Measurements from ENCODE around the gene ALKBH3. TPM values are rescaled to one million over a fixed set of nuclear protein-coding genes. Genes with fewer than 3 reads are reported as not detected.

The ALKBH3 gene
- total RNA-seq (2014; rRNA removed; shearing (Covaris generic)) (10.3 and 10.8 TPM in 2 replicates), polyA plus RNA-seq (2016; fragmentation: Nextera tagmentation; extraction: Ambion mirVana) (7.9 and 10.7 TPM in 2 replicates)
- long read RNA-seq, transcript ALKBH3-201 (10 exons, 1,474 nt): major isoform, 7 of 20 reads
- long read RNA-seq, partial matches to known transcripts: 0 of 20 reads
- long read RNA-seq, other reads (novel, unspliced or antisense): 13 of 20 reads

DNA sequence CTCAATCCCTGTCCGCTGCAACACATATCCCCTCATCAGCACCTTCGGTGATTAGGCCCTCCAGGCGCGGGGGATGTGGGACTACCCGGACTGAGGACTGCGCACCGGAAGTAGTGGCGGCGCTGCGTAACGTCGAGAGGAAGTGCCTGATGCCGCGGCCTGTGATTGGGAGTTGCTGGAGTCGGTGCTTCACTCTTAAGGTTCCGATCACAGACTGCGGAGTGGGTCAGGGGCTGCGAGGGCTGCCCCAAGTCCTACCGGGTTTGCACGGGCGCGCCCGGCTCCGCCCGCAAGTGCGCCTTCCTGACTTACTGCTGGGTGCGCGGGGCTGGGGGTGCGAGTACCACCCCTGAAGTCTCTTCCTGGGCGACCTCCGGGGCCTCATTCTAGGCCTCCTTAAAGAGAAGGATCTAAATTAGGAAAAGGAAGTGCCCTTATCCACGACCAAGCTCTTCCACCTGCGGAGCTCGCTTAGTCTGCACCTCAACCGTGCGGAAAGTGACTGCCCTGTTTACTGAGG, at the start of gene ALKBH3:
Gene ALKBH3, plus strand, starts transcription at position 192 of the 520 bp plus-strand sequence. CDS start 1,822 bp downstream, outside the sequence.
- Histone ChIP-seq H2AFZ (peak within 1 kb of the TSS; percentile 100), H3K36me3 (ENCODE audit: insufficient read depth) (no peaks in the 10 kb centered on the region), H3K4me2 (peak within 1 kb of the TSS; percentile 79), H3K4me3 (peak within 1 kb of the TSS; percentile 75), H3K79me2 (replicated peaks; ENCODE audit: insufficient read depth) (peaks cover 4% of the 10 kb centered on the region; the same call in 1 of the 2 replicates), H3F3A (replicated peaks; ENCODE audit: low read depth) (no peaks in the 10 kb centered on the region), H3K27me3 (ENCODE audit: insufficient read depth) (peaks cover 22% of the 10 kb centered on the region), H3K4me1 (ENCODE audit: insufficient read depth) (0 out of 2 replicates have a peak, but pooled peaks cover 5% of the 10 kb centered on the region), H3K9me2 (ENCODE audit: insufficient read depth) (peaks cover 14% of the 10 kb centered on the region), H3K27ac (ENCODE audit: low read depth) (no peak within 1 kb of the TSS), H4K20me1 (replicated peaks; ENCODE audit: insufficient read depth) (no peaks in the 10 kb centered on the region)
- peak; percentile 97 for DNase-seq (ENCODE audit: low spot score)
- peaks cover 13% of the 10 kb centered on the region for H3K27me3 Mint-ChIP-seq (ENCODE audit: insufficient read depth, low read depth, poor library complexity)
- peaks cover 10% of the 10 kb centered on the region for H3K4me1 Mint-ChIP-seq
- H3K4me3 Mint-ChIP-seq: peak within 1 kb of the TSS; percentile 84
- no peak for TF ChIP-seq STAT1 (IDR thresholded peaks at IDR 0.05; ENCODE audit: unreplicated experiment)
- peak; percentile 99 for TF ChIP-seq ZNF114 (CRISPR knock-in tag; IDR thresholded peaks at IDR 0.05)
- no peak for TF ChIP-seq JUNB (IDR thresholded peaks at IDR 0.05; ENCODE audit: unreplicated experiment)
- TF ChIP-seq, protein P1, sequence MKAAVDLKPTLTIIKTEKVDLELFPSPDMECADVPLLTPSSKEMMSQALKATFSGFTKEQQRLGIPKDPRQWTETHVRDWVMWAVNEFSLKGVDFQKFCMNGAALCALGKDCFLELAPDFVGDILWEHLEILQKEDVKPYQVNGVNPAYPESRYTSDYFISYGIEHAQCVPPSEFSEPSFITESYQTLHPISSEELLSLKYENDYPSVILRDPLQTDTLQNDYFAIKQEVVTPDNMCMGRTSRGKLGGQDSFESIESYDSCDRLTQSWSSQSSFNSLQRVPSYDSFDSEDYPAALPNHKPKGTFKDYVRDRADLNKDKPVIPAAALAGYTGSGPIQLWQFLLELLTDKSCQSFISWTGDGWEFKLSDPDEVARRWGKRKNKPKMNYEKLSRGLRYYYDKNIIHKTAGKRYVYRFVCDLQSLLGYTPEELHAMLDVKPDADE (IDR thresholded peaks at IDR 0.05): peak; percentile 80
- TF ChIP-seq, protein P2, sequence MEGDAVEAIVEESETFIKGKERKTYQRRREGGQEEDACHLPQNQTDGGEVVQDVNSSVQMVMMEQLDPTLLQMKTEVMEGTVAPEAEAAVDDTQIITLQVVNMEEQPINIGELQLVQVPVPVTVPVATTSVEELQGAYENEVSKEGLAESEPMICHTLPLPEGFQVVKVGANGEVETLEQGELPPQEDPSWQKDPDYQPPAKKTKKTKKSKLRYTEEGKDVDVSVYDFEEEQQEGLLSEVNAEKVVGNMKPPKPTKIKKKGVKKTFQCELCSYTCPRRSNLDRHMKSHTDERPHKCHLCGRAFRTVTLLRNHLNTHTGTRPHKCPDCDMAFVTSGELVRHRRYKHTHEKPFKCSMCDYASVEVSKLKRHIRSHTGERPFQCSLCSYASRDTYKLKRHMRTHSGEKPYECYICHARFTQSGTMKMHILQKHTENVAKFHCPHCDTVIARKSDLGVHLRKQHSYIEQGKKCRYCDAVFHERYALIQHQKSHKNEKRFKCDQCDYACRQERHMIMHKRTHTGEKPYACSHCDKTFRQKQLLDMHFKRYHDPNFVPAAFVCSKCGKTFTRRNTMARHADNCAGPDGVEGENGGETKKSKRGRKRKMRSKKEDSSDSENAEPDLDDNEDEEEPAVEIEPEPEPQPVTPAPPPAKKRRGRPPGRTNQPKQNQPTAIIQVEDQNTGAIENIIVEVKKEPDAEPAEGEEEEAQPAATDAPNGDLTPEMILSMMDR (conservative IDR thresholded peaks at IDR 0.05; ENCODE audit: low read depth in 2 of 2): no peak
- no peak for TF ChIP-seq REST (IDR thresholded peaks at IDR 0.05; ENCODE audit: unreplicated experiment)
- no peak for TF ChIP-seq ZNF462 (CRISPR knock-in tag; IDR thresholded peaks at IDR 0.05)
- no peak for TF ChIP-seq EZH2phosphoT487 (IDR thresholded peaks at IDR 0.05; ENCODE audit: unreplicated experiment)
- peak; percentile 53 for TF ChIP-seq ZNF331 (CRISPR knock-in tag; IDR thresholded peaks at IDR 0.05; ENCODE audit: low read depth)
- peak; percentile 92 for TF ChIP-seq CREB1 (CRISPR knock-in tag; IDR thresholded peaks at IDR 0.05; ENCODE audit: low read depth)
- no peak for TF ChIP-seq NANOG (IDR thresholded peaks at IDR 0.05; ENCODE audit: borderline replicate concordance)
- TF ChIP-seq EZH2 (IDR thresholded peaks at IDR 0.05; ENCODE audit: low read depth, unreplicated experiment): no peak
- peak; percentile 34; the same call in 1 of the 2 replicates for TF ChIP-seq POLR2AphosphoS5 (IDR thresholded peaks at IDR 0.05; ENCODE audit: low read depth)
- peak within 1 kb of the TSS; percentile 75 for H3K27ac Mint-ChIP-seq
- peaks cover 2% of the 10 kb centered on the region; the same call in 1 of the 3 replicates for H3K9me3 Mint-ChIP-seq
- ATAC-seq: peak; percentile 100
- H3K36me3 Mint-ChIP-seq (ENCODE audit: low read depth): peaks cover 12% of the 10 kb centered on the region; the same call in 1 of the 3 replicates
